Epidermal melanocyte (primary cell): ENCODE measurements around the gene SLMAP.

Experiments used
- DNase-seq: peaks from one replicate; pipeline ENCODE4 v3.0.0; 2011; ENCODE audit warnings: low spot score; ENCODE audit not compliant: insufficient read length

The SLMAP gene

GRCh38 chr3:57755741-57756527, at the start of gene SLMAP:
Gene SLMAP (plus strand): TSS chr3:57756309. CDS start chr3:57757652, 1,343 bp downstream.
- DNase-seq = peak; percentile 87

GRCh38 chr3:57706462-57706861, 49.6 kb upstream of the SLMAP start:
- no peak for DNase-seq

GRCh38 chr3:57709031-57709430, 47.1 kb upstream of the SLMAP start:
- no peak for DNase-seq

- DNase-seq = no peak
Measured at GRCh38 chr3:57709559-57709958, 46.5 kb upstream of the SLMAP start.

GRCh38 chr3:57715686-57716085, 40.4 kb upstream of the SLMAP start:
- DNase-seq = no peak

GRCh38 chr3:57717205-57717868, 38.8 kb upstream of the SLMAP start:
- DNase-seq = no peak

GRCh38 chr3:57718118-57718517, 38.0 kb upstream of the SLMAP start:
- DNase-seq = no peak

- DNase-seq = no peak
Measured at GRCh38 chr3:57726397-57726796, 29.7 kb upstream of the SLMAP start.

GRCh38 chr3:57727106-57727505, 29.0 kb upstream of the SLMAP start:
- DNase-seq = no peak

GRCh38 chr3:57729334-57730045, 26.6 kb upstream of the SLMAP start:
- DNase-seq = no peak

GRCh38 chr3:57730682-57731081, 25.4 kb upstream of the SLMAP start:
- no peak for DNase-seq

GRCh38 chr3:57731311-57731710, 24.8 kb upstream of the SLMAP start:
- DNase-seq = no peak

GRCh38 chr3:57733790-57734189, 22.3 kb upstream of the SLMAP start:
- no peak for DNase-seq

- DNase-seq = no peak
Measured at GRCh38 chr3:57735405-57735804, 20.7 kb upstream of the SLMAP start.

- no peak for DNase-seq
Measured at GRCh38 chr3:57737840-57738239, 18.3 kb upstream of the SLMAP start.

GRCh38 chr3:57738391-57738790, 17.7 kb upstream of the SLMAP start:
- no peak for DNase-seq

GRCh38 chr3:57740027-57740426, 16.1 kb upstream of the SLMAP start:
- DNase-seq = no peak

GRCh38 chr3:57743496-57743895, 12.6 kb upstream of the SLMAP start:
- DNase-seq = no peak

GRCh38 chr3:57745101-57745500, 11.0 kb upstream of the SLMAP start:
- DNase-seq = no peak

GRCh38 chr3:57746156-57747010, 9.7 kb upstream of the SLMAP start:
- no peak for DNase-seq

GRCh38 chr3:57749542-57749941, 6.6 kb upstream of the SLMAP start:
- no peak for DNase-seq
